H1 (cell line): ENCODE results near the gene KRT78.

ENCODE experiments used
- BRCA1 ChIP-seq: IDR thresholded peaks from 2 replicates; pipeline ENCODE4 v1.6.1; 2012; ENCODE audit warnings: low read depth, low read length, improper control_type of control experiment
- CBX8 ChIP-seq: fragments of 300-800, 300-1000 bp; sonication (generic); IDR thresholded peaks from 2 replicates; pipeline ENCODE4 v1.7.1; 2016; ENCODE audit warnings: low read depth, low read length, borderline replicate concordance
- EGR1 ChIP-seq: IDR thresholded peaks from 2 replicates; pipeline ENCODE4 v1.6.1; 2011; ENCODE audit warnings: low read depth, low read length, borderline replicate concordance
- EP300 ChIP-seq, 2 experiments: IDR thresholded peaks; 1 replicate in 1 of 2; 2 replicates in 1 of 2; pipeline ENCODE4 v1.6.1; 2011 to 2012; ENCODE audit warnings: low read depth in 2 of 2, low read length in 2 of 2, mild to moderate bottlenecking in 2 of 2, borderline replicate concordance in 1 of 2, inconsistent platforms in 1 of 2, moderate library complexity in 1 of 2
- ZNF274 ChIP-seq: IDR thresholded peaks from 2 replicates; pipeline ENCODE4 v1.7.0; 2012; ENCODE audit warnings: low read length, borderline replicate concordance; ENCODE audit errors: extremely low read depth
- TF ChIP-seq, protein P1 (sequence below), 3 experiments: IDR thresholded peaks; 1 replicate in 2 of 3; 2 replicates in 1 of 3; pipeline versions ENCODE4 v1.5.1 to v1.6.1; 2011; ENCODE audit warnings: low read length in 3 of 3, mild to moderate bottlenecking in 3 of 3, inconsistent platforms in 2 of 3, low read depth in 1 of 3, moderate library complexity in 1 of 3; ENCODE audit not compliant: insufficient read depth in 1 of 3; ENCODE audit errors: control extremely low read depth in 1 of 3

DNA sequence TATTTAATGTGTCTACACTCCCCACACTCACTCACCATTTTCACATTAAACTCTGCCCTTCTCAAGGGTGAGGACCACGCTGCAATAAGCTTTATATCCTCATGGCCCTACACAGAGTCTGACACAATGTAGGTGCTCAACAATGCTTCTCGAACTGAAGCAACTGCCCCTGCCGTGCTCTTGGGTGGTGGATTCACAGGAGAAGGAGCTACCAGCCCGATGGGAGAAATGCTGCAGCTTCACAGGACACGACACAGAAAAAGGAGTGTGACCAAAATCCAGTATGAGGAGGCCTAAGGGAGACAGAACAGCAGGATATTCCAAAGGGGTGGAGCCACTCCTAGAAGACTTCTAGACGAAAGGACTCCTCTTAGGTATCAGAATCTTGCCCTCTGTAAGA, 46.4 kb downstream of the KRT78 start:
- TF ChIP-seq BRCA1: no peak
- TF ChIP-seq, protein P1, sequence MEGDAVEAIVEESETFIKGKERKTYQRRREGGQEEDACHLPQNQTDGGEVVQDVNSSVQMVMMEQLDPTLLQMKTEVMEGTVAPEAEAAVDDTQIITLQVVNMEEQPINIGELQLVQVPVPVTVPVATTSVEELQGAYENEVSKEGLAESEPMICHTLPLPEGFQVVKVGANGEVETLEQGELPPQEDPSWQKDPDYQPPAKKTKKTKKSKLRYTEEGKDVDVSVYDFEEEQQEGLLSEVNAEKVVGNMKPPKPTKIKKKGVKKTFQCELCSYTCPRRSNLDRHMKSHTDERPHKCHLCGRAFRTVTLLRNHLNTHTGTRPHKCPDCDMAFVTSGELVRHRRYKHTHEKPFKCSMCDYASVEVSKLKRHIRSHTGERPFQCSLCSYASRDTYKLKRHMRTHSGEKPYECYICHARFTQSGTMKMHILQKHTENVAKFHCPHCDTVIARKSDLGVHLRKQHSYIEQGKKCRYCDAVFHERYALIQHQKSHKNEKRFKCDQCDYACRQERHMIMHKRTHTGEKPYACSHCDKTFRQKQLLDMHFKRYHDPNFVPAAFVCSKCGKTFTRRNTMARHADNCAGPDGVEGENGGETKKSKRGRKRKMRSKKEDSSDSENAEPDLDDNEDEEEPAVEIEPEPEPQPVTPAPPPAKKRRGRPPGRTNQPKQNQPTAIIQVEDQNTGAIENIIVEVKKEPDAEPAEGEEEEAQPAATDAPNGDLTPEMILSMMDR (IDR thresholded peaks at IDR 0.05; ENCODE audit: control extremely low read depth in 1 of 3, insufficient read depth in 1 of 3, low read depth in 1 of 3, low read length in 3 of 3): no peak
- no peak for TF ChIP-seq CBX8
- no peak for TF ChIP-seq EGR1
- TF ChIP-seq ZNF274: no peak
- TF ChIP-seq EP300 (IDR thresholded peaks at IDR 0.05; ENCODE audit: borderline replicate concordance in 1 of 2, low read depth in 2 of 2, low read length in 2 of 2): no peak
